Stimulated activated CD4-positive, alpha-beta T cell treated with anti-CD3 and anti-CD28 coated beads, Interleukin-1b, Interleukin-23, amount 100 ng/mL, for 48 hours (primary cell): Measurements from ENCODE around the gene CRKL.

Experiments
- DNase-seq: peaks from one replicate; pipeline ENCODE4 v3.0.0-alpha.2; 2020

Gene CRKL

DNA sequence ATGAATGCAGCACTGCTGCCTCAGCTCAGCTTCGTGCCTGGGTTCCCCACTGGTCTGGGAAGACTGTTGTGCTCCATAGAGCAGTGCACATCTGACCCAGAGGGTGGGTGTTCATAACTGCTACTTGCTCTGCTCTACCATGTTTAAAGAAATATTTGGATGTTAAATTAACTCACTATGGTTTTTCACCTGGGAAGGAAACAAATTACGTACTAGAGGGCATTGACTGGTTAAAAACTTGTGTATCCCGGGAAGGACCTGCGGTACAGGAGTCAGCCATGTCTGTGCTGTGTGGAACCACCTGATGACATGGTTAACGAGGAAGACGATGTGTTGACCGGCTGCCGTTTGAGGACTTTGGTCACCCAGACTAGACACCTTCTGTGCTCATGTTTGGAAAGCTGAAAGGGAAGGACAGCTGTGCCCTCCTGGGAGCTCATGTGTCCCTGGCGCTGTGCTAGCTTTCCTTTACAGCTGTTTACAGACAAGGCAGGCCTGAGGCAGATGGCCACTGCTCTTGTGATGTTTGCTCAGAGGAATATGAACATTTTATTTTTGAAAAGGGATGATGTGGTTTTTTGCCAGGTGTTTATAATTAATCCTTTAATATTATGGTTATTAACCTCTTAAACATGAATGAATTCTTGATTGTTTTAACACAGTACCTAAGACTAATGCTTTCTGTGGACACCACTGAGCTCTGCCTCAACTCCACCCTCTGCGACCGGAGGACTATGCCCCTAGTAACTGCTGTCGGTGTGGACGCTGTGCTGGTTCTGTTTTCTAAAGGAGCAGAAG, 35.5 kb downstream of the CRKL start:
- DNase-seq, result no peak

DNA sequence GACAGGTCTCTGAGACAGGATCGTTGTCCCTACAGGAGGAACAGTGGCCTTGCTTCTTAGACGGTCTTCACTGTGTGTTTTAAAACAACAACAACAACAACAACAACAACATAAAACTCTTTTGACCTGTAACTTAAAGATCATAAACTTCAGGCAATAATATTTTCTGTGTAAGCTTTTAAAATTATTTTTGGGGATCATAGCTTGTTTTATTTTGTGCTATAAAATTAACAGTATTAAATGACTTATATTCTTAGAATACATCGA, 36.1 kb downstream of the CRKL start:
- no peak for DNase-seq

DNA sequence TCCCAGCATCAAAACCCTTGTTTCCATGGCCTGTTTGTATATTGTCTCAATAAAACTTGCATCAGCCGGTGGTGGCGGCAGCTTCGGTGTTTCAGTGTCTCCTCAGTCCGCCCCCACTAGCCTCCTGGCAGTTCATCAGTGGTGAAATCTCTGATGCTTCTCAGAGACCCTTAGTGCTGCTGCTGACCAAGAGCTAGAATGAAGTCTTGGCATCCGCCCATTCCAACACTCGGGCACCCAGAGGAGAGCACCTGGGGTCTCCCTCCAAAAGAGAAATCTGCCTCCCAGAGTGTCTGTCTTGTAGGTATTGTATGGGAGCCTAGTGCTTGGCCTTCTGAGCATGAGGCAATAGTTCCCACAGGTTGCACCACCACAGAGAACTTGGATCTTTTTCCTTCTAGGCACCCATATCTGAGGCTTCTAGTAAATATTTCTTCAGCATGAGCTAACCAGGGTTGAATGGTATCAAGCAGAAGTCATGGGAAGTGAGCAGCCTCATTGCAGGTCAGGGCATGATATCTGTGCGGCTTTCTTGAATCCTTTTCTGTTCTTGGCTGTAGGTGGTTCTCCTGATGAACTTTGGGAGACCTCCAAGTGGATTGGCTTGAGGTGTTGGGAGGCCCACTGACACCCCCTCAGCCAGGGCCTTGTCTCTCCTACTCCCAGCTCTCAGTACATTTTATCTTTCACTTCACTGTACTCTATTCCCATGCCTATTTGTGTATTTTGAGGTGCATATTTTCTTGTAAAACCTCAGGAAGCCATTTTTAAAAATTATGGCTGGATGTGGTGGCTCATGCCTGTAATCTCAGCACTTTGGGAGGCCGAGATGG, 36.7 kb downstream of the CRKL start:
- DNase-seq, result no peak

DNA sequence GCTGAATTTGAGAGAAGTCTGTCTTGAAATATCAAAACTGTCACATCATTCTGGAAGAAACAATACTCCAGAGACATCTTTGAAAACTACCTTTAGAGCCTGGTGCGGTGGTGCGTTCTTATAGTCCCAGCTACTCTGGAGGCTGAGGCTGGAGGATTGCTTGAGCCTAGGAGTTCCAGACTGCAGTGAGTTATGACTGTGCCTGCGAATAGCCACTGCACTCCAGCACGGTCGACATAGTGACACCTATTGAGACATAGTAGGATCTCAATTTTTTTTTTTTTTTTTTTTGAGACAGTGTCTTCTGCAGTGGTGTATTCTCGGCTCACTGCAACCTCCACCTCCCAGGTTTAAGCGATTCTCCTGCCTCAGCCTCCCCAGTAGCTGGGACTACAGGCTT, 38.3 kb downstream of the CRKL start:
- no peak for DNase-seq

DNA sequence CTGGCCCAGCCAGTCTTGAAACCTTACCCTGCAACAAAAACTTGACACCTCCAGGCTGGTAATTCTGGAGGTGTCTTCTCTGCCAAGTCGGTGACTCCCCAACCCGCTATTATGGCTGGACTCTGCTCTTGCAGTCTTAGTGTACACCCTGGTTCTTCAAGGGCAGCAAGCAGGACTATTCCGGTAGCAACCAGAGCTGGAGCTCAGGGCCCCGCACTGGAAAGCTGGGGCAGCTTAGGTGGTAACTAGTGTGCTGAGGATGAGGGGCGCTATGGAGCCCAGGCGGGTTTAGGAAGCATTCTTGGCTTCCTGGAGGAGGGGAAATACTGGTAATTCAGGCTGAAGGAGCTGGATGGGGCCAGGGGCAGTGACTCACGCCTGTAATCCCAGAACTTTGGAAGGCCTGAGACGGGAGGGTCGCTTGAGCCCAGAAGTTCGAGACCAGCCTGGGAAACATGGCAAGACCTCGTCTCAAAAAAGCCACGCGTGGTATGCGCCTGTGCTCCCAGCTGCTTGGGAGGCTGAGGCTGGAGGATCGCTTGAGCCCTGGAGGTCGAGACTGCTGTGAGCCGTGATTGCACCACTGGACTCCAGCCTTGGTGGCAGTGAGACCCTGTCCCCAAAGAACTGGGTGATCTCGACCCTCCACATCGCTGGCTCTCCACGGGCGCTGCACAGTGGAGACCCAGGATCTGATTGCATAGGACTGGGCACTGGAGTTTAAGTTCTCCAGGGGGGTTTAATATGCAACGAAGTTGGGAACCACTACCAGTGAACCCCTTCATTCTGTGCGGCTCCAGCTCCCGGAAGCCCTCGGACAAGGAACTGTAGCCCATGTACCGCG, 39.3 kb downstream of the CRKL start:
- DNase-seq, result no peak

DNA sequence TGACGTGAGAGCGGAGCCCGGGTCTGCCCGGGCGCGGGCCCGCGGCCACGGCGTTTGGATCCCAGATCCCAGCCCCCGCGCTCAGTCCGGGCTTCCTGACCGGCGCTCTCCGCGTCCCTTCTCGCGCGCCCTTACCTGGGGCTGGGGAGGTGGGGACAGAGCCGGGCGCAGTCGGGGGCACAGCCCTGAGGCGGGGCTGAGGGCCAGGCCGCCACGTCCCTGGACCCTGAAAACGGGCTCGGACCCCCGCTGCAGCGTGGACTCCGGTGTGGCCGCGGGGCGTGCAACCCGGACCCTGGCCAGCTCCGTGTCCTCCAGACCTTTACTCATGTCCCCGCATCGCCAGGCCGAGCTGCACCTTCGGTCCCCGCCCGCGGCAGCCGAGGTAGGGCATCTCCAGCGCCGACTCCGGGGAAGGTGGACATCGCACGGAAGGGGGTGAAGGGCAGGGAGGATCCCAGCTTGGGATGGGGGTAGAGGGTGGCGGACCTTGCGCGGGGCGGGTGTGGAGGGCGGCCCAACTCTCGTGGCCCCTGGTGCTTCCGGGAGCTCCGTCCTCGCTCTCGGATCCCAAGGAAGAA, 40.0 kb downstream of the CRKL start:
- DNase-seq, result no peak

DNA sequence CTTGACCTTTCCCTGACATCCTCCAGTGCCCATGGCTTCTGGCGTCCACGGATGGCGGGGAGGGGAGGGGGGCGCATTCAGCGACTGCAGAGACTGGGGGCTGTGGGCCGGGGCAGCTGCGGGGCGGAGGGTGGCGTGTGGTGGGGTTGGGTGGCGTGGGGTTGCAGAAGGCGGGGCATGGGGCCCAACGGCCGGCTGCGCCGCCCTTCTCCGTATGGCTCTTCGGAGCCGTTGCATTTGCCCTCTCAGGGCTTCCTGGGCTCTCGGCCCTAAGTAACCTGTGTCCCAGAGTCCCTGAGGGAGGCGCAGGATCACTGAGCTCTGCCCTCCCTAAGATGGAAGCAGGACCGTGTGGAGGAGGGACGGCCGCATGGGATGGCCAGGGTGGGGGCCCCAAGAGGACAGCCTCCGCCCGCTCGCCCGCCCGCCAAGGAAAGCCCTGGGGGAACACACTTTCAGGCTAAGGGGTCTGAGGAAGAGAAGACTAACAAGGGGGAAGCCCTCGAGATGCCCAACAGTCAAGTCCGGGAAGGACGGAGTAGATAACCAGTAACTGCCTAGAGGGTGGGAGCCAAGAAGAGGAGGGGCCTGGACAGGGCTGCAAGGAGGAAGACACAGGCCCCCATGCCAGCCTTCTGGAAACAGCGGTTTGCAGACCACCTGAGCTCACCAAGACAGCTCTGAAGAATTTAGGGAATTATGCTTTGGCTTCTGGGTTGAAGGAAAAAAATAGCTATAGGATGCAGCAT, 40.6 kb downstream of the CRKL start:
- DNase-seq, result no peak

DNA sequence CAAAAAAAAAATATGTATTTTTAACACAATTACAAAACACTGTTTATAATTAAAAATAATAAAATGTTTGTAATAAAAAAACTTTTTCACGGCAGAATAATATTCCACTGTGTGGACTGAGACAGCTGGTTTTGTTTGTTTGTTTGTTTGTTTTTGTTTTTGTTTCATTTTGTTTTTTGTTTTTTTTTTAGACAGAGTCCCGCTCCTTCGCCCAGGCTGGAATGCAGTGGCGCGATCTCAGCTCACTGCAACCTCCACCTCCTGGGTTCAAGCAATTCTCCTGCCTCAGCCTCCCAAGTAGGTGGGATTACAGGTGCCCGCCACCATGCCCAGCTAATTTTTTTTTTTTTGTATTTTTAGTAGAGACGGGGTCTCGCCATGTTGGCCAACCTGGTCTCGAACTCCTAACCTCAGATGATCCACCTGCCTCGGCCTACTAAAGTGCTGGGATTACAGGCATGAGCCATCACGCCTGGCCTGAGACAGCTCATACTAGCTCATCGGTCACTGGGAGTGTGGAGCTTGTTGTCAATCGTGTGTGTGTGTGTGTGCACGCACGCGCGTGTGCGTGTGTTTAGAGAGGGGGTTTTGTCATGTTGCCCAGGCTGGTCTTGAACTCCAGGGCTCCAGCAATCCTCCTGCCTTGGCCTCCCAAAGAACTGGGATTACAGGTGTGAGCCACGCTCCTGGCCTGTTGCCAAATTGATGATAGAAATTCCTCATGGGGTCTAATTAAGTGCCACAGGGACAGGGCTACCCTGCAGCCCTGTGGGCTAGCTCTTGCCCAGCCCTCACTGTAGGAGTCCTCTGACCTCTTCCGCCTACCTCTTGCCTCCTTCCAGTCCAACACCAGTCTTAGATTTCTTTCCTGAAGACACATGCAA, 42.6 kb downstream of the CRKL start:
- DNase-seq, result no peak

DNA sequence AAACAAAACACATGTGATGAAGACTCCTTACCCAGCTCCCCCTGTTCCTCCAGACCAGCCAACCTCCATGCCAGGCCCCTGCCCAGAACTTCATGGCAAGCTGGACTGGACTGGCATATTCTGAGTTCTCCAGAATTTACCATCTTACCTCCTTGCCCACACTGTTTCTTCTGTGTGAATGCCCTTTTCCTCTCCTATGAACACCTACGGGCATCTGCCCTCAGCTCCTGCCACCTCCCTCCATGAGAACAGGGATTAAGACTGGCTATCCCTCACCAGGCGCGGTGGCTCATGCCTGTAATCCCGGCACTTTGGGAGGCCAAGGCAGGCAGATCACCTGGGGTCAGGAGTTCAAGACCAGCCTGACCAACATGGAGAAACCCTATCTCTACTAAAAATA, 43.4 kb downstream of the CRKL start:
- DNase-seq, result no peak

DNA sequence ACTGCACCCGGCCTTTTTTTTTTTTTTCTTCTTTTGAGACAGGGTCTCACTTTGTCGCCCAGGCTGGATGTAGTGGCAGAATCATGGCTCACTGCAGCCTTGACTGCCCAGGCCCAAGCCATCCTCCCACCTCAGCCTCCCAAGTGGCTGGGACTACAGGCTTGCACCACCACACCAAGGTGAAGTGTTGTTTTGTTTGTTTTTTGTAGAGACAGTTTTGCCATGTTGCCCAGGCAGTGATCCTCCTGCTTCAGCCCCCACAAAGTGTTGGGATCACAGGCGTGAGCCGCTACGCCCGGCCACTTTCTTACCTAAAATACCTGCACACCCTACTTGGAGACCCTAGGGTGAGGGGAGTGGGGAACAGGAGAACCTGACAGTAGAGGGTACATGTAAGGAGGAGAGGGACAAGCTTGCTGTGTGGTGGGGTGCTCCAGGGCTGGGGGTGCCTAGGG, 45.3 kb downstream of the CRKL start:
- no peak for DNase-seq

DNA sequence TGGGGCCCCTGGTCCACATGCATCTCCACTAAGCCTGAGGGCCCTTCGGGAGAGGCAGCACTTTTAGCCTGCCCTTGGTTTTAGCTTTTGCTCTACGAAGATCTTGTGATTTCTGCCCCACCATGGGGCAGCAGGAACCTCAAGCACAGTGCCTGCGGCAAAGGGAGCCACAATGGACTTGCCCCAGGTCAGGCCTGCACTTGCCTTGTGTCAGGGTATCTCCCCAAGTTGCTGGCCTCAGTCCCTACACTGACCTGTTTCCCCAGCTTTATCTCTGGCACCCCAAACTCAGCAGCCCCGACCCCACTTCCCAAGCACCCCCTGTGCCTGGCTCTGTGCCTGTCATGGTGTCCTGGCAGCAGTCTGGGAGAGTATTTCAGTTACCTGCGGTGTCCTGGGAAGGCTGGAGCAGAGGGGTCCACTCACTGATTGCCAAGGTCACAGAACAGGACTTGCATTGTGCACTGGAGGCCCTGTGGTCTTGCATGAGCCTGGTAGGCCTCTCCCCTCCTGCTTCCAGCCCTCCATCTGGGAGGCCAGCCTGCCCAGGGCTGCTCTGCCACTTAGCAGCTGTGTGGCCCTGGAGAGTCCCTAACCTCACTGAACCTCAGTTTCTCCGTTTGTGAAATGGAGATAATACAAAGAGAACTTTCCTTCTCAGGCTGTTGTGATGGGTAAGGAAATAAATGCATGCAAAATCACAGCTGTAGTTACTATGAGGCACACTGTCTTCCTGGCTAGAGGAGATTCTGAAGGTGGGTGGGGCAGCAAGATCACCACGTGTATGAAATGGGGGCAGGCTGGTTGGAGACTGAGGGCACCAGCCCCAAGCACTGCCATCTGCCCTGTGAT, 46.2 kb downstream of the CRKL start:
- no peak for DNase-seq

DNA sequence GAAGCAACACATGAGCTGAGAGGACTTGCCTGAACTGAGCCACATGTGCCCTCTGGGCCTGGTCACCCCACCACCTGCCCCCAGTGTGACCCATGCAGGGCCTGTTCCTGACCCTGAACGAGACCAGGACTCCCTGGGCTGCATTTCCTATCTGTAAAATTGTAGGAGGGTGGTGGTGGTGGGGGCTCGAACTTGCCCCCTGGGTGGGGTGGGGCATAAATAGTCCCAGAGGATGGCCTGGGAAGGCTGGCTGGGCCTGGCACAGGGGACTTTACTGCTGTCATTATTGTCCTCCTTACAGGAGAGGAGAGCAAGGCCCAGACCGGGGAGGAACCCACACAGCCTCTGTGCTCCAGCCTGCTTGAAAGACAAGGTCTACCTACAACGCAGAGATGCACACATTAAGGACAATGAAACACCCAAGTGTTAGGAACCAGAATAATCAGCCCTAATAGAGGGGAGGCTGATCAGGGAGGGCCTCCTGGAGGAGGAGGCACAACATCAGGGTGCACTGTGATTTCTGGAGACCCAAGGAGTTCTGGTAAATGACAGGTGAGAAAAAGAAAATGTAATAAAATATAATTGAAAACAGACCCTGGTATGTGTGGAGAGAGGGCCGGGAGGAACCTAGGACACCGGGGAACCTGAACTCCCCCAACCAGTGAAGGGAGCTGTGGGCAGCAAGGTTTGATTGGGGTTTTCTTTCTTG, 47.0 kb downstream of the CRKL start:
- DNase-seq, result no peak

DNA sequence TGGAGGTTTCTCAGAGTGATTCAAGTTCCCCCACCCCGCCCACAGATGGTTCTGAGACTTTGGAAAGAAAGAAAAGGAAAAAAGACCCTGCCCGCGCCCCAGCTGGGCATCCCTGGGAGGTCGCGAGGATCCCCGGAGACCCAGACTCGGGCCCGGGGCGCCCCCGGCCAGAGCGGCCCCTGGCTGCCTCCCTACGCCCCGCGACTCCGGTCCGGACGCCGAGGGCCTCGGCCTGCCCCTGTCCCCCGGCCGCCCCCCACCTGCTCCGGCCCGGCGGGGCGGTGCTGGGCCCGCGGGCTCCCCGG, 47.5 kb downstream of the CRKL start:
- DNase-seq, result no peak

DNA sequence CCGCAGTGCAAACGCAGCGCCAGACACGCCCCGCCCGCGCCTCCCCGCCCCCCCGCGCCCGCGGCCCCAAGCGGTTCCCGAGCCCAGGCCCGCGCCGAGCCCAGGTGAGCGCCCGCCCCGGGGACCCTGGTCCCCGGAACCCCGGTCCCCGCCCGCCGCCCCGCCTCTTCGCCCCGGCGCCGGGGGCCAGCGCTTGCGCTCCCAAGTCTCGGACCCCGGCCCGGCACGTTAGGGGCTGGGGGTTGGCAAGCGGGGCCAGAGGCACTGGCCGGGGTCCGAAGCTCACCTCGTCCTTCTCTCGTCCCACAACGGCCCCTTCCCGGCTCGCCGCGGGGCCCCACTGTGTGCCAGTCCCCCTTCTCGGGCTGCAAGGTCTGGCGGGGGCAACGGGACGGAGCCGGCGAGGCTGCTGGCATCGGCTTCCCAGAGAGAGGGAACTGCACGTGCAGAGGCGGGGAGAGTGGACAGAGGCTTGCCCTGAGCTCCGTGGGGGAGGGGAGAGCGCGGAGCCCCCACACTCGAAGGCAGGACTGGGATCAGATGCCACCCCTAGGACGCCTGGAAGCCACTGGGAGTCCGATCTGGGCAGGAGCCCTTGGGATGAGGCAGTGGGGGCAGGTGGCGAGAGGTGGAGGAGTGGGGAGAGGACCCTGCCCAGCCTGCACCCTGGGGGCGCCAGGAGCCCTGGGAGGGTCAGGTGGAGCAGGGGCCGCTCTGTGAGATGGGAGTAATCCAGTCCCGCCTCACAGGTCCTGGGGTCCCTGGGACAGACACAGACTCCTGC, 48.1 kb downstream of the CRKL start:
- no peak for DNase-seq

DNA sequence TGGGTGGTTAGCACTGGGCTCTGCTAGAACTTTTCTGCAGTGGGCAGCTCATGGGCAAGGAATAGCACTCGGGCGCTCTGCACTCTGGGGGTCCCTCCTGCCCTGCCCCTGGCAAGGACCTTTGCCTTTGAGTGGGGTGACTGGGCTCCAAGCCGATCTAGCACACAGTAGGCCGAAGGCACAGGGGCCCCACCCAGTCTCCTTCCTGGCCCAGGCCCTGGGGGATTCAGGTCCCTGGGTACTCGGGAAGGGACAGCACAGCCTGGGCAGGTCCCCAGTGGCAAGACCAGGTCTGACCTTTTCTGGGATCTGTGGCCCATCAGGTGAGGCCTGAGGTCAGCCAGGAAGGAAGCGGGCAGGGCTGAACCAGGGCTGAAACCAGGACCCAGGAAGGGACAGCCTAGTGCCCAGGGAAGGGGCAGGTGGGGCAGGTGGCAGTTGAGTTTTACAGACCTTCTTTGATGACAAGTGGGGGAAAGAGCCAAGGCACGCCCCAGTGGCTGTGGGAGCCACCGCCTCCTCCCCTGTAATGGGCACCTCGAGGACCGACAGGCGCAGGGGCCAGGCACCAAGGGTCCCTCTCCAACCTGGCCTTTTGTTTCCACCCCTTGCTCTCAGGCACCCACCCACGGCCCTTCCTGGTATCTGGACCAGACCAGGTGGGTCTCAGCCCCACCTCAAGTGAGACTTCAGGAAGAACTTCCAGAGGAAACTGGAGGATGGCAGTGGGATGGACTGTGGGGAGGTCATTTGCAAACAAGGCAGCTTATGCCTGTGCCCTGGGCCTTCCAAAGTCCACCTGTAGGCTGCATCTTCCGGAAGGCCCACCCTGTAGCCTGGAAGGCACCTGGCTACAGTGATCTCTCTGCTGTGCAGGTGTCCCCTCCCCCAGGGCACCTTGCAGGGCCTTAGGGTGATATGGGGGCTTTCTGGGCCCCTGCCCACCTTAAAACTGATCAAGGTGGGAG, 49.0 kb downstream of the CRKL start:
- DNase-seq, result no peak

DNA sequence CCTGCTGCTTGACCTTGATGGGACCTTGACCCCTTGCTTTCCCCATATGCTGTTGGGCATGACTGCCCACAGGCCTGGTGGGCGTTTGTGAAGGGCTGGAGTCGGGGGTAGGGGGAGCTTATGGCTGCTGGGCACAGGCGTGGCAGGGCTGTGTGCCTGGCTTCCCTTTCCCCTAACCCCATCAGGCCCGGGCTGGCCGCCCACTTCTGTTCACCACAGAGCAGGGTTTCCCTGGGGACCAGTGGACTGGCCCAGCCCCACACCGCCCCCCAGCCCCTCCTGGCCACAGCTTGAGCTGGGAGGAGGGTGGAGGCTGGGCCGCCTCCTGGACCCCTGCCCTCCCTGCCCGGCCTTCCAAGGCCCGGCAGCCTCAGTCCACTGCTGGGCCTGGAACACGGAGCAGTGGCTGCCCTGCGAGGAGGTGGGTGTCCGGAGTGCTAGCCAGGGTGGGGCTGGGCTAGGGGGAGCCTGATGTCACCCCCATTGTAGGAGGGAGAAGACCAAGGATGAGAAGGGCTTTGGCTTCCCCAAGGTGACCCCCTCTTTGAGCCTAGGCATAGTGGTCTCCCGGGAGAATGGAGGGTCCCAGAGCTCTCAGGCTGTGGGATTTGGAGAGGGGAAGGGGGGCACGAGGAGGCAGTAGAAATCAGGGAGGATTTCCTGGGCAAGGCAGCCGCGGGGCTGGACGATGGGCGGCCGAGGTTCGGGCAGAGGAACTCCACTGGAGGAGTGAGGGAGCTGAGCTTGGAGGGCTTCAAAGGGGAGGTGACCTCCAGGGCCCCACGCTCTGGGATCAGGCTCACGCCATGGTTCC, 49.9 kb downstream of the CRKL start, which contains the start of gene AIFM3:
TSS of gene AIFM3 (plus strand) at position 373 of the 814 bp plus-strand sequence. CDS start 690 bp downstream, outside the sequence.
- DNase-seq, result no peak

DNA sequence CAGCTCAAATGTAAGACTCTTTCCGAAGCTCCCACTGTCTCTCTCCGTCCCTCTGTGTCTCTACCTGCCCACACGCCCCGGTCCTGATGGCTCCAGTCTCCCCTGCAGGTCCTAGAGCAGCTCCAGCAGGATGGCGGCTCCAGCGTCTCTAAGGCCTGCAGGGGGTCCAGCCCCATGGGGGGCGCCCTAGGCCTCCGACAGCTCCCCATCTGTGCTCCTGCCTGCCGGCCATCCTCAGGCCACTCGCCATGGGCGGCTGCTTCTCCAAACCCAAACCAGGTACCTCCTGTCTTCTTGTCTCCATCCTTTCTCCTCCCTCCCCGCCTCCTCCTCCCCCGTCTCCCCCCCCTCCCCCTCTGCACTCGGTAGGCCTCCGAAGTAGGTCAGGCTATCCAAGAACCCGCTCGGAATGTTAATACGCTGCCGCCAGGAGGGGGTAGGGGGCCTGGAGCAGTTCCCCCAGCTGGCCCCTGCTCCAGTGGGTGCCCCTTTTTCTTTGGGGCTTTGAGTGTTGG, 50.5 kb downstream of the CRKL start:
- DNase-seq, result no peak
